ENCODE results near the gene ST7.

Gene ST7

DNA sequence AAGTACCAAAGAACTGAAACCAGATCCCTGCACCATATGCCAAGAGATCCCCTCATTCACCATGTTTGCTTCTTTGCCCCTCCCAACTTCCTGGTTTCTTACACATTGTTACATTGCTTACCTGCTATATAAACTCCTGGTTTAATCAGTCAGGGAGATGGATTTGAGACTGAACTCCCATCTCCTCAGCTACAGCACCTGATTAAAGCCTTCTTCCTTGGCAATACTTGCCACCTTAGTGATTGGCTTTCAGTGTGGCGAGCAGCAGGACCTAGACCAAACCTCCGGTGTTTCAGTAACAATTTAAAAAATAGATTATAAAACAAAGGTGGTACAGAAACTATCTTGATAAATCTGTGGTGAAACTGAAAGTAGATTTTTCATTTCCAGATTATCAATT is 122.6 kb downstream of the ST7 start:
- Histone ChIP-seq H3K9me3 (ENCODE audit: control insufficient read depth in 1 of 2, low read length in 2 of 2) (no peaks in the 10 kb centered on the region), H3K4me1 (ENCODE audit: control insufficient read depth in 1 of 2, insufficient read depth in 2 of 2, low read length in 2 of 2) (peaks cover 5 to 16% of the 10 kb centered on the region in 2 donors), H3K27me3 (ENCODE audit: low read depth, low read length) (no peaks in the 10 kb centered on the region), H3K27ac (ENCODE audit: low read length) (no peak overlapping the region), H3K4me3 (ENCODE audit: low read depth in 1 of 2, low read length in 2 of 2) (no peak overlapping the region), H3K36me3 (ENCODE audit: control insufficient read depth in 1 of 2, insufficient read depth in 2 of 2, low read length in 2 of 2) (no peaks in the 10 kb centered on the region)

DNA sequence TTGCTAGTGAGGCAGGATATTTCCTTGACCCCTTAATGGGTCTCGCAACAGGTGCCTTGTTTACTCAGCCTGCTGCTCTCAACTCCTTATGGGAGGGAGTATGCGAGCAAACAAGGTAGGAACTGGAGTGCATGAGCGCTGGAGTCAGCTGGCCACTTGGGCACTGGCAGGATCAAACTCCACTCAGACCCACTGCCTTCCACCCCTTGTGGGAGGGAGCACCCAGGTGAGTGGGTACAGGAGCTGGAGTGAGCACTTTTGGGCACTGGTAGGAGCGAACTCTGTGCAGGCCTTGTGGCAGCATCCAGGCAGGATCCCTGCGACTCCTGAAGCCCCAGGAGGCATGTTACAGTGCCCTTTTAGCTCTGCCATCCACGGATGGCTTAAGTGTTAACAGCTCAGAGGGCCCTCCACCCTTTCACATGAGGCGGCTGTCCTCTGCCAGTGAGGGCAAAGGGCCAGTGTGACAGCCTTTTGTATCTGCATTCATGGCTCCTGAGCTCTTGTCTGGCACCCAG is 123.2 kb downstream of the ST7 start:
- Histone ChIP-seq H3K27me3 (ENCODE audit: low read depth, low read length) (no peaks in the 10 kb centered on the region), H3K27ac (ENCODE audit: low read length) (no peak overlapping the region), H3K9me3 (ENCODE audit: control insufficient read depth in 1 of 2, low read length in 2 of 2) (no peaks in the 10 kb centered on the region), H3K36me3 (ENCODE audit: control insufficient read depth in 1 of 2, insufficient read depth in 2 of 2, low read length in 2 of 2) (no peaks in the 10 kb centered on the region), H3K4me3 (ENCODE audit: low read depth in 1 of 2, low read length in 2 of 2) (no peak overlapping the region), H3K4me1 (ENCODE audit: control insufficient read depth in 1 of 2, insufficient read depth in 2 of 2, low read length in 2 of 2) (peaks cover 5 to 16% of the 10 kb centered on the region in 2 donors)

DNA sequence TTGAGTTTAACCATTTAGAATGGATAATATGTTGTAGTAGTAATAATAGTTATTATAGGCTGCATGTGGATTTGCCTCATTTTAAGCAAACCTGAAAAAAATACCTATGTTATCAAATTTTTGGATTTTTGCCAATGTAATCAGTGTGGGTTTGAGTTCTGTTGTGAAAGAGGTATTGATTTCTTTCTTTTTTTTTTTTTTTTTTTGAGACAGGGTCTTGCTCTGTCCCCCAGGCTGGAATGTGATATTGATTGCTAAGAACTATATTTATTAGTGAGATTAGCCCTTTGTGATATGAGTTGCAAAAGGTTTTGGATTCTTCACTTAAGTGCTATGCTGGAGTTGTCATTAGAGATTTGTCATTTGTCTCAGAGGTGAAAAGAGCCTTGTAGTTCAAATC is 124.4 kb downstream of the ST7 start:
- Histone ChIP-seq H3K9me3 (ENCODE audit: control insufficient read depth in 1 of 2, low read length in 2 of 2) (no peaks in the 10 kb centered on the region), H3K4me1 (ENCODE audit: control insufficient read depth in 1 of 2, insufficient read depth in 2 of 2, low read length in 2 of 2) (peaks cover 0 to 5% of the 10 kb centered on the region in 2 donors), H3K36me3 (ENCODE audit: control insufficient read depth in 1 of 2, insufficient read depth in 2 of 2, low read length in 2 of 2) (no peaks in the 10 kb centered on the region), H3K27me3 (ENCODE audit: low read depth, low read length) (no peaks in the 10 kb centered on the region), H3K27ac (ENCODE audit: low read length) (no peak overlapping the region), H3K4me3 (ENCODE audit: low read depth in 1 of 2, low read length in 2 of 2) (no peak overlapping the region)

DNA sequence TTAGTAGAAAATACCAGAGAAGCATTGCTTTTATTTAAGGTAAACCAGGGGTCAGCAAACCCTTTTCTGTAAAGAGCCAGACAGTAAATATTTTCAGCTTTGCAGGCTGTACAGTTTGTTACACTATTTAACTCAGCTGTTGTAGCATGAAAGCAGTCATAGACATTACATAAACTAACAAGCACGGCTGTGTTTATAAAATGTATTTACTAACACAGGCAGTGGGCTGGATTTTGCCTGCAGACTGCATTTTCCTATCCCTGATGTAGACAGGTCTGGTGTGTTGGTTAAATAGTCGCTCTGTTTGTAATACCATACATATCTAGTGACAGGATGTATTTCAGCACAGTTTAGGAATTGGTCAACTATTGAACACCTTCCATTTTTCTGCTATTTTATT is 129.3 kb downstream of the ST7 start:
- H3K4me3 ChIP-seq (ENCODE audit: low read depth in 1 of 2, low read length in 2 of 2), result no peak overlapping the region
- no peaks in the 10 kb centered on the region for H3K36me3 ChIP-seq (ENCODE audit: control insufficient read depth in 1 of 2, insufficient read depth in 2 of 2, low read length in 2 of 2)
- H3K27me3 ChIP-seq (ENCODE audit: low read depth, low read length), result no peaks in the 10 kb centered on the region
- no peaks in the 10 kb centered on the region for H3K4me1 ChIP-seq (ENCODE audit: control insufficient read depth in 1 of 2, insufficient read depth in 2 of 2, low read length in 2 of 2)
- H3K27ac ChIP-seq (ENCODE audit: low read length), result no peak overlapping the region
- H3K9me3 ChIP-seq (ENCODE audit: control insufficient read depth in 1 of 2, low read length in 2 of 2), result no peaks in the 10 kb centered on the region

DNA sequence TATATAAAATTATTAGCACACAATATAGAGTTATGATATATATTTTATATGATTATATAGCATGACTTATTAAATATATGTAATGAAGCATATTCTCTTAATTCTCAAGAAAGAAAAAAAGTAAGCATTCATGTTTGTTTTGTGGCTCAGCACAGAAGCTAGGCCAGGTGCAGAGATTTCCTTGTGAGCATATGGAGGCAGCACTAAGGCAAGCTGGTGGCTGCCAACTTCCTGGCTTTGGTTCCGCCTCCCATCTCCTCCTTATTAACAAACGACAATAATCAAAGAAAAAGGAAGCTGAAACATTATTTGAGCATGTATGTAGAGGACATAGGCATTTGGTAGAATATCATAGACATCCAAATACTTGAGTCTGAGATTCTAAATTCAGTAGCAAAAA is 130.3 kb downstream of the ST7 start:
- Histone ChIP-seq H3K4me1 (ENCODE audit: control insufficient read depth in 1 of 2, insufficient read depth in 2 of 2, low read length in 2 of 2) (no peaks in the 10 kb centered on the region), H3K4me3 (ENCODE audit: low read depth in 1 of 2, low read length in 2 of 2) (no peak overlapping the region), H3K9me3 (ENCODE audit: control insufficient read depth in 1 of 2, low read length in 2 of 2) (no peaks in the 10 kb centered on the region), H3K36me3 (ENCODE audit: control insufficient read depth in 1 of 2, insufficient read depth in 2 of 2, low read length in 2 of 2) (no peaks in the 10 kb centered on the region), H3K27me3 (ENCODE audit: low read depth, low read length) (no peaks in the 10 kb centered on the region), H3K27ac (ENCODE audit: low read length) (no peak overlapping the region)

DNA sequence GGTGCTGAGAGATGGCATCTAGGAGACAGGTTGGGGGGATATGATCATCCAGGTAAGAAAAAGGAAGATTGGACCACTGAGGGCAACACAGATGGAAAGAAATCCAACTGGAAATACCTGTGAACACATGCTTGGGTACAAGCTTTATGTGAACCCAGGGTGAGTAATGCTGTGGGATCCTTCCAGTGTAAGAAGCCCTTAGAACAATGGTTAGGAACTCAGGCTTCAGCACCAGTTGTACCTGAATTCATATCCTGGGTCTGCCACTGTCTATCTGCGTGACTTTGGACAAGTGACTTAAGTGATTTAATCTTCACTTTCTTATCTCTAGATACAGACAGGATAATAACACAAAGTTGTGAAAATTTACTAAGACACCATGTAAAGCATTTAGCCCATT is 131.0 kb downstream of the ST7 start:
- peaks cover 0 to 3% of the 10 kb centered on the region in 2 donors for H3K4me1 ChIP-seq (ENCODE audit: control insufficient read depth in 1 of 2, insufficient read depth in 2 of 2, low read length in 2 of 2)
- H3K27ac ChIP-seq (ENCODE audit: low read length), result no peak overlapping the region
- no peaks in the 10 kb centered on the region for H3K27me3 ChIP-seq (ENCODE audit: low read depth, low read length)
- H3K9me3 ChIP-seq (ENCODE audit: control insufficient read depth in 1 of 2, low read length in 2 of 2), result no peaks in the 10 kb centered on the region
- H3K36me3 ChIP-seq (ENCODE audit: control insufficient read depth in 1 of 2, insufficient read depth in 2 of 2, low read length in 2 of 2), result no peaks in the 10 kb centered on the region
- H3K4me3 ChIP-seq (ENCODE audit: low read depth in 1 of 2, low read length in 2 of 2), result no peak overlapping the region

DNA sequence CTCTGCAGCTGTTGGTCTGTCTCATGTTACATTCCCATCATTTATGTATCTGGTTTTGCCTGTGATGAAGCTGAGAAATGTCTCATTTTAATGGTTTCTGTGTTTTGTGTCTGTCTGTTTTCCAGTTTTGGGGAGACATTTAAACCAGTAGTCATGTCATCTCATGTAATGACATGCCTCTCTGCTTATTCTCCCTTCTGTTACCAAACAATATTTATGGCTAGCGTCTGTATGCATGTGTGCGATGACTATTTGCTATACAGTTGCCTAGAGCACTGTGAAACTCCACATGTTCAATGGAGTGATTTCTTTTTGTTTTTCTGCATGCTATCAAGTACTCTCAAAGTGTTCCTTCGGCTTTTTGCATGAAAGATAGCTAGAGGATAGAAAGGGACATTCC is 132.0 kb downstream of the ST7 start:
- H3K9me3 ChIP-seq (ENCODE audit: control insufficient read depth in 1 of 2, low read length in 2 of 2), result no peaks in the 10 kb centered on the region
- H3K27ac ChIP-seq (ENCODE audit: low read length), result no peak overlapping the region
- H3K36me3 ChIP-seq (ENCODE audit: control insufficient read depth in 1 of 2, insufficient read depth in 2 of 2, low read length in 2 of 2), result no peaks in the 10 kb centered on the region
- no peak overlapping the region for H3K4me3 ChIP-seq (ENCODE audit: low read depth in 1 of 2, low read length in 2 of 2)
- no peaks in the 10 kb centered on the region for H3K27me3 ChIP-seq (ENCODE audit: low read depth, low read length)
- peaks cover 0 to 3% of the 10 kb centered on the region in 2 donors for H3K4me1 ChIP-seq (ENCODE audit: control insufficient read depth in 1 of 2, insufficient read depth in 2 of 2, low read length in 2 of 2)

DNA sequence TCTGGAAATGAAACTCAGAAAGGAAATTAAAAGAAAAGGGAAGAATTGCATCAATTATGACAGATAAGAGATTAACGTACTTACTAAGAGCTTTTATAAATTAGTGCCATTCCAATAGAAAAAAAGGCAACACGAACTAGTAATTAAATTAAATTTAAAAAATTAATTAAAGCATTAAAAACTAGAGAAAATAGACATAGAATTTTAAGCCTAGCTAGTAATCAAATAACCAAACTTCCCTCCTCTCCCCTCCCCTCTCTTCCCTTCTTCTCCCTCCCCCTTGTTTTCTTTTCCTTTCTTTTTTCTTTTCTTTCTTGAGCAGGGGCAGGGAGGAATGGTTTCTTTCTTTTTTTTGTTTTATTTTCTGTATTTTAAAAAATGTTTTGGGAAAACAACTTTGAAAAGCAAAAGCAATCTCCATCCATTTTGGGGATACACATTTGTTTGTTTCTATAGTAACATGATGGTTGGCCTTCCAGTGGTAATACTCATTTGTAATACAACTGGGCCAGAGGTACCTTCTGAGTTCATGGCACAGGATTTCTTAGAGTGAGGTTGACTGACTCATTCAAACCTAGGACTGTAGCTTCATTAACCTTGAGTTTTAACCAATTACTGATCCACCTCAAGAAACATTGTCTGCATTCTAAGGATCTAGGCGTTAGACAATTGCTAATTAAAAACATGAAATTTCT is 132.6 kb downstream of the ST7 start:
- Histone ChIP-seq H3K27ac (ENCODE audit: low read length) (no peak overlapping the region), H3K27me3 (ENCODE audit: low read depth, low read length) (no peaks in the 10 kb centered on the region)

DNA sequence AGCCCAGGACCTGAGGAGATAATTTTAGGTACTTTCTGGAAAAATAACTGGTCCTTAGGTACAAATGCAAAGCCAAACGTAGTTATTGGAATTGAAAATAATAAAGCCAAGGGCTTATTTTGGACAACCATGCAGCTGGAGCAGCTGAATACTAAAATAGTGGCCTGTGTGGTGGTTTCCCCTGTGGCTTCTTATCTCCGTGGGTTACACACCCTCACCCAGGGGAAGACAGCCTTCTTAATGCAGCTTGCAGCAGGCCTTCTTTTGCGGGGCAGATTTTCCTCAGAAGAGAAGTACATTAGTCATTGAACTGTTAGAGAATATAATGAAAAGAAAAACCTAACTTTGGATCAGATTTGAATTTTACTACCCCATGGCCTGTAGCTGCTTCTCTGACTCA is 133.5 kb downstream of the ST7 start:
- H3K36me3 ChIP-seq (ENCODE audit: control insufficient read depth in 1 of 2, insufficient read depth in 2 of 2, low read length in 2 of 2), result no peaks in the 10 kb centered on the region
- H3K9me3 ChIP-seq (ENCODE audit: control insufficient read depth in 1 of 2, low read length in 2 of 2), result no peaks in the 10 kb centered on the region
- H3K27ac ChIP-seq (ENCODE audit: low read length), result no peak overlapping the region
- H3K4me3 ChIP-seq (ENCODE audit: low read depth in 1 of 2, low read length in 2 of 2), result no peak overlapping the region
- no peaks in the 10 kb centered on the region for H3K27me3 ChIP-seq (ENCODE audit: low read depth, low read length)
- peaks cover 0 to 3% of the 10 kb centered on the region in 2 donors for H3K4me1 ChIP-seq (ENCODE audit: control insufficient read depth in 1 of 2, insufficient read depth in 2 of 2, low read length in 2 of 2)

More for the DNA sequence above, 132.6 kb downstream of the ST7 start:
- no peaks in the 10 kb centered on the region for H3K36me3 ChIP-seq (ENCODE audit: control insufficient read depth in 1 of 2, insufficient read depth in 2 of 2, low read length in 2 of 2)
- peaks cover 0 to 3% of the 10 kb centered on the region in 2 donors for H3K4me1 ChIP-seq (ENCODE audit: control insufficient read depth in 1 of 2, insufficient read depth in 2 of 2, low read length in 2 of 2)
- H3K4me3 ChIP-seq (ENCODE audit: low read depth in 1 of 2, low read length in 2 of 2), result no peak overlapping the region
- no peaks in the 10 kb centered on the region for H3K9me3 ChIP-seq (ENCODE audit: control insufficient read depth in 1 of 2, low read length in 2 of 2)

DNA sequence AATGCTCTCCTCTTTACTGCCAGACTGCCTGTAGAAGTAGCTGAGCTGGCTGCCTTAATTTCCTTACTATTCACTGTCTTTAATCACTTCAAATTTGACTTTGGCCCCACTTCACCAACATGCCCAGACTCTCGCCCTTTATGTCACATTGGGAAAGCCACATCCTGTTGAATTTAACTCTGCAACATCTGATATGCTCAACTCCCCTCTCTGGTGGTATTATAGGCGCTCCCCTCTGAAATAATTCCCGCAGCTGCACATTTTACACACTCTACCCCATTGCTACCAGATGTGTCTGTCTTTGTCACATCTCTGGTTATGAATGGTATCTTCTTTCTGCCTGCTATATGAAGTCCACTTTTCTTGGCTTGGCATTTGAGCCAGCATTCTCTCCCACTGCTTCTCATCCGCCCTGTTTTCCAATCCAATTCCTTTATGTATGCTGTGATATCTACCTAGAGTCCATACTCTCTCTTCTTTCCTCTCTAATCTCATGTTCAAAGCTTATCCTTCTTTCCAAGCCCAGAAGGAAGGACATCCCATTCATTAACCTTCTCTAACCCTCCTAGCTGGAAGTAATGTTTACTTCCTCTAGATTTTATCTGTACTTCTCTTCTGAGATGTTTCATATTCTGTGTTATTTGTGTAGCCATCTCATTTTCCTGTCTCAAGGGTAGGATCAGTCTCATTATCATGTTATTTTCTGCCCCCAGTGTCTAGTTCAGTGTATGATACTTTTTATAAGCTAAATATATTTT is 134.5 kb downstream of the ST7 start:
- Histone ChIP-seq H3K36me3 (ENCODE audit: control insufficient read depth in 1 of 2, insufficient read depth in 2 of 2, low read length in 2 of 2) (no peaks in the 10 kb centered on the region), H3K4me3 (ENCODE audit: low read depth in 1 of 2, low read length in 2 of 2) (no peak overlapping the region), H3K27ac (ENCODE audit: low read length) (no peak overlapping the region), H3K4me1 (ENCODE audit: control insufficient read depth in 1 of 2, insufficient read depth in 2 of 2, low read length in 2 of 2) (peaks cover 0 to 3% of the 10 kb centered on the region in 2 donors), H3K27me3 (ENCODE audit: low read depth, low read length) (no peaks in the 10 kb centered on the region), H3K9me3 (ENCODE audit: control insufficient read depth in 1 of 2, low read length in 2 of 2) (no peaks in the 10 kb centered on the region)

DNA sequence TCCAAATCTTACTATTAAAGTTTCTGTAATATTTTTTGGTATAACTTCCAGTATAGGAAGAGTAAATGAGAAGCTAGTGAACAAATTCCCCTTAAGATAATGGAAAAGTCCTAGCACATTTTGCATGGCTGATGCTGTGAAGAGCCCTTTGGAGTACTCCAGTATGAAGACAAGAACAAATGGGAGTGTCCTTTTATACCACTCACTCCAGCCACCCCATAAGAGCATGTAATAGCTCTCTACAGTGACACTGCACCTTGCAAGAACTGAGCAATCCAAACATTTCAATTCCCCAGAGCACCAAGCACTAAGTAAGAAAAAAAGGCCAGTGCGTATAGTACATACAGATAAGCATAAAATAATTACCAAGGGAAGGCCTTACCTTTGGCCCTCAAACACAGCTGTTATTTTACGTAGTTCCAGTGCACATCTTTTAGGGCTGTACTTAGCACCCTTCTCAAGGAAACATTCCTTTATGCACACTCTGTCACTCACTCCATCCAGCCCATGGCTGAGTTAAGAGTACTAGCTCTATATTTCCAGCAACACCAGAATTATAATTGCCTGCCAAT is 135.4 kb downstream of the ST7 start:
- no peaks in the 10 kb centered on the region for H3K36me3 ChIP-seq (ENCODE audit: control insufficient read depth in 1 of 2, insufficient read depth in 2 of 2, low read length in 2 of 2)
- no peak overlapping the region for H3K4me3 ChIP-seq (ENCODE audit: low read depth in 1 of 2, low read length in 2 of 2)
- H3K9me3 ChIP-seq (ENCODE audit: control insufficient read depth in 1 of 2, low read length in 2 of 2), result no peaks in the 10 kb centered on the region
- H3K4me1 ChIP-seq (ENCODE audit: control insufficient read depth in 1 of 2, insufficient read depth in 2 of 2, low read length in 2 of 2), result peaks cover 0 to 3% of the 10 kb centered on the region in 2 donors
- H3K27me3 ChIP-seq (ENCODE audit: low read depth, low read length), result no peaks in the 10 kb centered on the region
- H3K27ac ChIP-seq (ENCODE audit: low read length), result no peak overlapping the region
